ENCODE results near the gene TMCC1.
A peak's percentile ranks its signal among the peaks of the same experiment; 100 is the strongest.

The TMCC1 gene

DNA sequence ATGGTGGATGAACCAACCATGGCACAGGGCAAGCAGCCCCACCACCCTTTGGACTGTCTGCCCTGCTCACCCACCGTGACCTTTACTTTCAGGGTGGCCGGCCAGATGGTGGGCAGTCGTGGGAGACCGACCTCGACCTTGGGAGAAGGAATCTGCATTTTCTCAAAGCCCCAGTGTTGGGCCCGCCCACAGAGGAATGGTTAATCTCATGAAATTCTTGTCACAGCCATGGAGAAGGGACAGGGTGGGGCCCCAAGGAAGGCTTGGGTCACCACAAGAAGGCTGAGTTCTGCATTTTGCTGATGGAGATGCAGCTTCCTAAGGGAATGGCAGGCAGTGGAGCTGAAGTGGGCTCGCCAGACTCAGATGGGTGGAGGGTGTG, 290.0 kb downstream of the TMCC1 start:
- DNase-seq: no peak
- in situ Hi-C loops (cut with HindIII; ENCODE audit: low pct_ligation_motif_present, low pct_unique_long_range_greater_than_20kb, low sequenced_read_pairs): no loop called here

DNA sequence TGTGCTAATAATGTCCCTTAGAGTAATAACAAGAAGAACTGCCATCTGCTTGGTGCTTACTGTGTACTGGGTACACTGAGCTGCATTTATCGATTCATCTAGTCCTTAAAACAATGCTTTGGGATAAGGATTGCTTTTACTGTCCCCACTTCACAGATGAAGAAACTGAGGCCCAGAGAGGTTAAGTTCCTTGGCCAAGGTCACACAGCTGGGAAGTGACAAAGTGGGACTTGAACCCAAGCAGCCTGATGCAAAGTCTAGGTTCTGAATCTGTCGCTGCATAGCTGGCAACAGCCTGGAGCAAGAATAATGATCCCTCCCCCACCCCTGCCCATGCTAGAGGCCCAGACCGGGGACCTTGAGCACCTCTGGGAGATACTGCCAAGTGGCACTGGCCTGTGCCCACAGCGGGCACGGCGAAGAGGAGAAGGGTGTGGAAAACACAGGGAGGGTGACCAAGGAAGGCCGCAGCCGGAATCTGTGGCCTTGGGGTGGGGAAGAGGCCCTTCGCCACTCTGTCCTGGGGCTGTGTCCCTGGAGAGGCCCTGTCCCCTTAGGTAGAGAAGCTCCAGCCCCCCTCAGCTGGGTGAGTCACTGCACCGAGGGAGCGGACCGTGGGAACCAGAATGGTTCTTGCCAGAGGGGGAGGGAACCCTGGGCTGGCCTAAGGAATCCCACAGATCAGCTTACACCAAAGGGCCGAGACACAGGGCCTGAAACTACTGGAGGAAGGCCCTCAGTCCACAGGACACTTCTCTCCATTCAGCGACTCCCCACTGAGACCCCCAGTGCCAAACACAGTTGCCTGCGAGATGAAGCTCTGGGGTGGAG, 290.6 kb downstream of the TMCC1 start:
- DNase-seq: peak; percentile 73
- in situ Hi-C loops (cut with HindIII; ENCODE audit: low pct_ligation_motif_present, low pct_unique_long_range_greater_than_20kb, low sequenced_read_pairs): no loop called here

DNA sequence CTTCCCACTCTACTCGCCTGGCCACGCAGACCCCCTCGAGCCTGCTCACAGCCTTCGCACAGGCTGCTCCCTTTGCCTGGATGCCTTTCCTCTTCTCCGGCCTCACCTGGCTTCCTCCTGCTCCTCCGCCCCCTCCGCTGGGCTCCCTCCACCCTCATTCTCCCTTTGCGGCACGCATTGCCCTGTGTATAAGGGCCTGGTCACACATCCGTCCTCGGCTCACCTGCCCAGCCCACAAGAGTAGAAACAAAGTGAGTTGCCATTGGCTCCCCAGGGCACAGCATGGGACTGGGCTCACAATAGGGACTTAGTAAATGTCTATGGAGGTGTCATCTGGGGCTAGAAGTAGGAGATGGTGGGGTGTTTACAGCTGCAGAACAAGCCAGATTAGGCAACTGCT, 291.2 kb downstream of the TMCC1 start:
- in situ Hi-C loops (cut with HindIII; ENCODE audit: low pct_ligation_motif_present, low pct_unique_long_range_greater_than_20kb, low sequenced_read_pairs): no loop called here
- DNase-seq: no peak

DNA sequence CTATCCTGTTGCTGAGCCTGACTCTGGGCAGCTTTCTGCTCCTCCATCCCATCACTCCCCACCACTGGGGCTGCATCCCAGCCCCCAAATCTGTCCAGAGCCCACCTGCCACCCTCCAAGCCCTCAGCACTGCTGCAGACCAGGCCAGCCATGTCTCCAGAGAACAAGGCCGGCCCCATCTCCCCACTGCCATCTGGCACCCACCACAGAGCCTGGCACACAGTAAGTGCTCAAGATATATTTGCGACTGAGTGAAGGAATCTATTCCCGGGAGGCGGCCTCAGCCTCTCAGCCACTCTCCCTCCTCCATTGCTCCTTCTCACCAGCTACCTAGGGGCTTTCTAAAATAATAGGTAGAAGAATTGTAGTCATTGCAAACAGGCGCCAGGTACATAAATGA, 291.8 kb downstream of the TMCC1 start:
- in situ Hi-C loops (cut with HindIII; ENCODE audit: low pct_ligation_motif_present, low pct_unique_long_range_greater_than_20kb, low sequenced_read_pairs): no loop called here
- no peak for DNase-seq

DNA sequence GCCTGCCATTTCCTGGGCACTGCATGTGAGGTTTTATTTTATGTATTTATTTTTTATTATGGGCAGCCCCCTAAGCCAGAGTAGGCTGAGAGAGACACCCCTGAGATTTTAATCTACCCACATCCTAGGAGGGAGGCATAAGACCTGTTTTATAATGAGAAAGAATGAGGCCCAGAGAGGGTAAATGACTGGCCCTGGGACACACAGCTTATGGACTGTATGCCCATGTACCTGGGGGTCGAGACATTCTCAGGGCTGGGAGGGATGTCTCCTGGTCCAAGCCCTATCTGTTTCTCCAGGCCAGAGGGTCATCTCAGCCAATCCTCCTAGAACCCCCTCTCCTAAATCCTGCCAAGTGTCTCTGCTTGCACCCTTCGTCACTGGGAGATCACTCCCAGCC, 293.2 kb downstream of the TMCC1 start:
- DNase-seq: no peak
- in situ Hi-C loops (cut with HindIII; ENCODE audit: low pct_ligation_motif_present, low pct_unique_long_range_greater_than_20kb, low sequenced_read_pairs): no loop called here

DNA sequence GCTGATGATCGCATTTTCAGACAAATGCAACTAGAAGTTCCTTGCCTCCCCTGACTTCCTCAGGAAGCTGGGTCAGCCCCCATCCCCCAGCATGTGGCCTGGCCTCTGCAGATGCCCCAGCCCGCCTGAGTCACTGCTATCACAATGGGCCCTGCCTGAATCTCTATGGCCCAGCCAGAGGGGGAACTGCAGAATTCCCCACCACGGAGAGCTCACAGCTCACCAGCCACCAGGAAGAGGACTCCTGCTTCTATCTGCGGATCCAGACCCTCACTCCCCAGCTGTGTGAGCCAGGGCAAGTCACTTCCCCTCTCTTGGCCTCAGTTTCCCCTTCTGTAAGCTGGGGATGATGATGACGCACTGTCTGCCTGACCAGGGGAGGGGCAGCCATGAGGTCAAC, 293.9 kb downstream of the TMCC1 start:
- in situ Hi-C loops (cut with HindIII; ENCODE audit: low pct_ligation_motif_present, low pct_unique_long_range_greater_than_20kb, low sequenced_read_pairs): no loop called here
- DNase-seq: no peak

DNA sequence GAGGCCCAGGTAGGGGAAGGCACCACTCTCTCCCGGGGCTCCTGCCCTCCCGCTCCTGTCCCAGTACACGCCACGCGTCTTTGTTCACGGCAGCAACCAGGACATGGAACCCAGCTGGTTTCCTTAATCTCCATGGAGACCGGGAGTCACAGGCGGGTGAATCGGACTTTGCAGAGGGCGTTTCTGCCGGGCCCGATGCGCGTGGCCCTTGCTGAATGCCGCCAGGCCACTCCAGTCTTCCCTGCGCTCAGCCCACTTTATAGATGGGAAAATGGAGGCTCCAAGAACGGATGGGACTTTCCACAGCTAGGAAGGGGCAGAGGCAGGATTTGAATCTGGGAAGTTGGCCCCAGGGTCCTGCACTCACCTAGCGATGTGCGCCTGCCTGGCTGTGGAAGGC, 294.4 kb downstream of the TMCC1 start:
- DNase-seq: no peak
- in situ Hi-C loops (cut with HindIII; ENCODE audit: low pct_ligation_motif_present, low pct_unique_long_range_greater_than_20kb, low sequenced_read_pairs): no loop called here

DNA sequence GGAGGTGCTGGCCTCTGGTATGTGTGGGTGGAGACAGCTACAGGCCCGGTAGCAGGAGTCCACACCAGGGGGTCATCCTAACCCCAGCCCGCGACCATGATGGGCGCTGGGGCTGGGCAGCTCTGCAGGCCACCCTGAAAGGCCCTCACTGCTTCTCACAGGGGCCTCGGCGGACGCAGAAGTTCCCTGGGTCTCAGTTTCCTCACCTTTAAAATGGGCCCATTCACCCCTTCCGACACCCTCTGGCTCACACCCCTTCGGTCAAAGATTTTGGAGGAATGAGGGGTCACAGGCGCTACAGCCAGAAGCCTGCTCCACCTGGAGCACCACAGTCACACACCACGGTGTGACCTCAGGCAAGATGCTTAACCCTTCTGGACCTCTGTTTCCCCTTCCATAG, 295.0 kb downstream of the TMCC1 start:
- DNase-seq: no peak
- in situ Hi-C loops (cut with HindIII; ENCODE audit: low pct_ligation_motif_present, low pct_unique_long_range_greater_than_20kb, low sequenced_read_pairs): no loop called here

DNA sequence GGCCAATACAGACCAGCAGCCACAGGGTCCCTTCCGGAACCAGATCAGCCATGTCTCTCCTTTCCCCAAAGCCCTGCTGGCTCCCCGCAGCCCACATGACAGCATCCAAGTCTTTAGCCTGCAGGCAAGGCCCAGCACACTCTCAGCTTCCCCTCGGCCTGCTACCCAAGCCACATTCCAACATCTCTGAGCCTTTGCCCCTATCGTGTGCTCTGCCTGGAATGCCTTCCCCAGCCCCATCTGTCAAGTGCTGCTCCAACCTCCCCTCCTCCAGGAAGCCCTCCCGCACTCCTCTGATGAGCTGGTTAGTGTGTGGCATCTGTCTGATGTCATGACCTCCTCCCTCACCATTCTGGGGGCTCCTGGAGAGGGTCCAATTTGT, 295.5 kb downstream of the TMCC1 start:
- in situ Hi-C loops (cut with HindIII; ENCODE audit: low pct_ligation_motif_present, low pct_unique_long_range_greater_than_20kb, low sequenced_read_pairs): no loop called here

More for the DNA sequence above, 295.5 kb downstream of the TMCC1 start:
- DNase-seq: no peak

All from ACHN (cell line).